SK-N-SH (cell line): ENCODE measurements around the gene VPS4B.

Experiments used
- EP300 ChIP-seq, 2 experiments: IDR thresholded peaks; 2 replicates each; pipeline versions ENCODE4 v1.4.0 to v1.6.1; 2012; ENCODE audit warnings: borderline replicate concordance in 1 of 2, low read depth in 1 of 2, low read length in 1 of 2
- MXI1 ChIP-seq: IDR thresholded peaks from 2 replicates; pipeline ENCODE4 v1.6.1; 2012; ENCODE audit warnings: mild to moderate bottlenecking, low read depth, low read length, improper control_type of control experiment
- POLR2AphosphoS5 ChIP-seq: IDR thresholded peaks from 2 replicates; pipeline ENCODE4 v1.6.1; 2012; ENCODE audit warnings: low read depth, low read length
- RAD21 ChIP-seq: IDR thresholded peaks from 2 replicates; pipeline ENCODE4 v1.6.1; 2012; ENCODE audit warnings: mild to moderate bottlenecking, low read length
- TAF1 ChIP-seq: IDR thresholded peaks from 2 replicates; pipeline ENCODE4 v1.6.1; 2012; ENCODE audit warnings: low read depth, mild to moderate bottlenecking, low read length, moderate library complexity, borderline replicate concordance
- TCF12 ChIP-seq: IDR thresholded peaks from 2 replicates; pipeline ENCODE4 v1.4.0; 2012
- YY1 ChIP-seq: IDR thresholded peaks from 2 replicates; pipeline ENCODE4 v1.4.0; 2012; ENCODE audit warnings: low read depth, mild to moderate bottlenecking
- TF ChIP-seq, protein P1 (sequence below): fragments of 200-600 bp; sonication (generic); IDR thresholded peaks from 2 replicates; pipeline ENCODE4 v1.6.1; 2017; ENCODE audit warnings: antibody characterized with exemption, mild to moderate bottlenecking, moderate library complexity
- TF ChIP-seq, protein P2 (sequence below): IDR thresholded peaks from 2 replicates; pipeline ENCODE4 v1.4.0; 2012; ENCODE audit warnings: low read depth, borderline replicate concordance
- TF ChIP-seq, protein P3 (sequence below): fragments of 150-350 bp; IDR thresholded peaks from 2 replicates; pipeline ENCODE4 v1.6.1; 2017; ENCODE audit warnings: antibody characterized with exemption, low read length, low read depth, borderline replicate concordance
- TF ChIP-seq, protein P4 (sequence below): IDR thresholded peaks from 2 replicates; pipeline ENCODE4; 2012

DNA sequence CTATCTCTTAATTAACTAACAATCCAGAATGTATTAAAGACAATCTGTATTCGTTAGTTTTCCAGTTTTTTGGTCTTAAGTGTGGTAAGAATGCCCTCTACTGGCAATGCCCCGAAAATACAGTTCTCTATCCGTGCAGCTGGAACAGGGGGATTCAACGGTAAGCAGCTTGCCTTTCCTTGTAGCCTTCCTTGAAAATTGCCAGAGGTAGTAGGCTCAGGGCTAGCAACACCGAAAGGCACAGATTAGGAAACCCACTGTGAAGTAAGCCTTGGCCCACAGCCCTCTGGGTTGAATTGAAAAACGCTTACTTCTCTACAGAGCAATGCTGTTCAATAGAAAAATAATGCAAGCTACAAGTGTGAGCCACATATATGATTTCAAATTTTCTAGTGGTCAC, 17.1 kb upstream of the VPS4B start:
- TF ChIP-seq, protein P1, sequence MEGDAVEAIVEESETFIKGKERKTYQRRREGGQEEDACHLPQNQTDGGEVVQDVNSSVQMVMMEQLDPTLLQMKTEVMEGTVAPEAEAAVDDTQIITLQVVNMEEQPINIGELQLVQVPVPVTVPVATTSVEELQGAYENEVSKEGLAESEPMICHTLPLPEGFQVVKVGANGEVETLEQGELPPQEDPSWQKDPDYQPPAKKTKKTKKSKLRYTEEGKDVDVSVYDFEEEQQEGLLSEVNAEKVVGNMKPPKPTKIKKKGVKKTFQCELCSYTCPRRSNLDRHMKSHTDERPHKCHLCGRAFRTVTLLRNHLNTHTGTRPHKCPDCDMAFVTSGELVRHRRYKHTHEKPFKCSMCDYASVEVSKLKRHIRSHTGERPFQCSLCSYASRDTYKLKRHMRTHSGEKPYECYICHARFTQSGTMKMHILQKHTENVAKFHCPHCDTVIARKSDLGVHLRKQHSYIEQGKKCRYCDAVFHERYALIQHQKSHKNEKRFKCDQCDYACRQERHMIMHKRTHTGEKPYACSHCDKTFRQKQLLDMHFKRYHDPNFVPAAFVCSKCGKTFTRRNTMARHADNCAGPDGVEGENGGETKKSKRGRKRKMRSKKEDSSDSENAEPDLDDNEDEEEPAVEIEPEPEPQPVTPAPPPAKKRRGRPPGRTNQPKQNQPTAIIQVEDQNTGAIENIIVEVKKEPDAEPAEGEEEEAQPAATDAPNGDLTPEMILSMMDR = peak; percentile 91
- TF ChIP-seq TAF1 (no peak), YY1 (no peak), POLR2AphosphoS5 (no peak), EP300 (IDR thresholded peaks at IDR 0.05; ENCODE audit: borderline replicate concordance in 1 of 2, low read depth in 1 of 2, low read length in 1 of 2) (no peak), MXI1 (no peak), RAD21 (peak; percentile 89), TCF12 (no peak)
- TF ChIP-seq, protein P2, sequence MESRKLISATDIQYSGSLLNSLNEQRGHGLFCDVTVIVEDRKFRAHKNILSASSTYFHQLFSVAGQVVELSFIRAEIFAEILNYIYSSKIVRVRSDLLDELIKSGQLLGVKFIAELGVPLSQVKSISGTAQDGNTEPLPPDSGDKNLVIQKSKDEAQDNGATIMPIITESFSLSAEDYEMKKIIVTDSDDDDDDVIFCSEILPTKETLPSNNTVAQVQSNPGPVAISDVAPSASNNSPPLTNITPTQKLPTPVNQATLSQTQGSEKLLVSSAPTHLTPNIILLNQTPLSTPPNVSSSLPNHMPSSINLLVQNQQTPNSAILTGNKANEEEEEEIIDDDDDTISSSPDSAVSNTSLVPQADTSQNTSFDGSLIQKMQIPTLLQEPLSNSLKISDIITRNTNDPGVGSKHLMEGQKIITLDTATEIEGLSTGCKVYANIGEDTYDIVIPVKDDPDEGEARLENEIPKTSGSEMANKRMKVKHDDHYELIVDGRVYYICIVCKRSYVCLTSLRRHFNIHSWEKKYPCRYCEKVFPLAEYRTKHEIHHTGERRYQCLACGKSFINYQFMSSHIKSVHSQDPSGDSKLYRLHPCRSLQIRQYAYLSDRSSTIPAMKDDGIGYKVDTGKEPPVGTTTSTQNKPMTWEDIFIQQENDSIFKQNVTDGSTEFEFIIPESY = no peak
- TF ChIP-seq, protein P3, sequence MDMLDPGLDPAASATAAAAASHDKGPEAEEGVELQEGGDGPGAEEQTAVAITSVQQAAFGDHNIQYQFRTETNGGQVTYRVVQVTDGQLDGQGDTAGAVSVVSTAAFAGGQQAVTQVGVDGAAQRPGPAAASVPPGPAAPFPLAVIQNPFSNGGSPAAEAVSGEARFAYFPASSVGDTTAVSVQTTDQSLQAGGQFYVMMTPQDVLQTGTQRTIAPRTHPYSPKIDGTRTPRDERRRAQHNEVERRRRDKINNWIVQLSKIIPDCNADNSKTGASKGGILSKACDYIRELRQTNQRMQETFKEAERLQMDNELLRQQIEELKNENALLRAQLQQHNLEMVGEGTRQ = no peak
- TF ChIP-seq, protein P4, sequence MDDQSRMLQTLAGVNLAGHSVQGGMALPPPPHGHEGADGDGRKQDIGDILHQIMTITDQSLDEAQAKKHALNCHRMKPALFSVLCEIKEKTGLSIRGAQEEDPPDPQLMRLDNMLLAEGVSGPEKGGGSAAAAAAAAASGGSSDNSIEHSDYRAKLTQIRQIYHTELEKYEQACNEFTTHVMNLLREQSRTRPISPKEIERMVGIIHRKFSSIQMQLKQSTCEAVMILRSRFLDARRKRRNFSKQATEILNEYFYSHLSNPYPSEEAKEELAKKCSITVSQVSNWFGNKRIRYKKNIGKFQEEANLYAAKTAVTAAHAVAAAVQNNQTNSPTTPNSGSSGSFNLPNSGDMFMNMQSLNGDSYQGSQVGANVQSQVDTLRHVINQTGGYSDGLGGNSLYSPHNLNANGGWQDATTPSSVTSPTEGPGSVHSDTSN = no peak
